ENCODE results near the gene LAS1L.
"Not testable (repeated sequence)": the region's sequence is repeated elsewhere in the genome, so short reads cannot be mapped to it uniquely, and the experiment has no call there.

The LAS1L gene

GRCh38 chrX:65534450-65535292 is at the start of gene LAS1L:
Gene LAS1L, minus strand, starts transcription at chrX:65534787. Its CDS starts 72 bp downstream, at chrX:65534715.
- peak; percentile 81 for DNase-seq

GRCh38 chrX:65582450-65583082 is 48.0 kb upstream of the LAS1L start:
- DNase-seq = no peak

GRCh38 chrX:65581661-65582339 is 47.2 kb upstream of the LAS1L start:
- DNase-seq = no peak

DNA sequence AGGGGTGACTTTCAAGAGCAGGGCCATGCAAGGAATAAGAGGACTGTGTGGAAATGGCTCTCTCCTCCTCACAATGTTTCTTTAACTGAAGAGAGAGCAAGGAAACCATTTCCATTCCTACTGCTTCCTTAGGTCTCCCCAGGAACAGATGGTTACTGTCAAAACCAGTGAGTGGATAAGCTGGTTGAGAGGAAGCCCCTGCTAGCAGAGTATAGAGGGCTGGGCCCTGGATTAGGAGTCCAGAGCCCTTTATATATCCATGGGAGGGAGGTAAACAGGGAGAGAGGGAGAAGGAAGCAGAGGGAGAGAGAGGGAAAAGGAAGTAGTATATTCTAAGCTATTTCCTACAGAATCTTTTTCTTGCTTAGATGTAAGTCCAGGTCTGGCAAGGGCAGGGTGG is 43.8 kb upstream of the LAS1L start:
- DNase-seq = no peak

DNA sequence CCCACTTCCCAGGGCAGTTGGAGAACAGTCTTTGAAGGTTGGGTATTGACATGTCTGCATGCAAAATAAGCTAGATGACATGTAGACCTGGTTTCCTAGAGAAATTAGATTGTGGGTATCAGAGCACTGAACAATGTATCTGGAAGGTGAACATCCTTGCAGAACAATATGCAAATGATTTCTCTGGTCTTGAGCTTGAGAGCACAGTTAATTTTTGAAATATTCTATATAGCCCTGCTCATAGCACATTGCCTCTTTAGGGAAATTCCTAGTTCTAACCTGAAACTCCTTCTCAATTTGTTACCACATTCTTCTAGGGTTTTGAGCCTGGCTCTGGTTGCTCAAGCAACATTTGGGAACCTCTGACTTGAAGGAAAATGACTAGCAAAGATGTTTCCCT is 41.6 kb upstream of the LAS1L start:
- DNase-seq = no peak

DNA sequence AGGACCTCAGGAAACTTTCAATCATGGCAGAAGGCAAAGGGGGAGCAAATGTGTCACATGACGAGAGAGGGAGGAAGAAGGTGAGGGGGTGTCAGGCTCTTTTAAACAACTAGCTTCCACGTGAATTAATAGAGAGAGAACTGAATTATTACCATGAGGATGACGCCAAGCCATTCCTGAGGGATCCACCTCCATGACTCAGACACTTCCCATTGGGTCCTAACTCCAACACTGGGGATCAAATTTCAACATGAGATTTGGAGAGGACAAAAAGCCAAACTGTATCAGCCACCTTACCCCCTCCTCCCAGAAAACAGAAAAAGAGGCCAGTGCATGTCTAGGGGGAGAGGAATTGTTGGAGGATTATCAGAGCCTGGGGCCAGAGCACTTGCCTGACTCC is 40.4 kb upstream of the LAS1L start:
- no peak for DNase-seq

GRCh38 chrX:65574356-65574755 is 39.8 kb upstream of the LAS1L start:
- no peak for DNase-seq

GRCh38 chrX:65572971-65573370 is 38.4 kb upstream of the LAS1L start:
- DNase-seq = no peak

DNA sequence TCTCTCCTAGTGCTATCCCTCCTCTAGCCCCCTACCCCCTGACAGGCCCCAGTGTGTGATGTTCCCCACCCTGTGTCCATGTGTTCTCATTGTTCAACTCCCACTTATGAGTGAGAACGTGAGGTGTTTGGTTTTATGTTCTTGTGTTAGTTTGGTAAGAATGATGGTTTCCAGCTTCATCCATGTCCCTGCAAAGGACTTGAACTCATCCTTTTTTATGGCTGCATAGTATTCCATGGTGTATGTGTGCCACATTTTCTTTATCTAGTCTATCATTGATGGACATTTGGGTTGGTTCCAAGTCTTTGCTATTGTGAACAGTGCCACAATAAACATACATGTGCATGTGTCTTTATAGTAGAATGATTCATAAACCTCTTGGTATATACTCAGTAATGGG is 28.3 kb upstream of the LAS1L start:
- DNase-seq = not testable (repeated sequence)

DNA sequence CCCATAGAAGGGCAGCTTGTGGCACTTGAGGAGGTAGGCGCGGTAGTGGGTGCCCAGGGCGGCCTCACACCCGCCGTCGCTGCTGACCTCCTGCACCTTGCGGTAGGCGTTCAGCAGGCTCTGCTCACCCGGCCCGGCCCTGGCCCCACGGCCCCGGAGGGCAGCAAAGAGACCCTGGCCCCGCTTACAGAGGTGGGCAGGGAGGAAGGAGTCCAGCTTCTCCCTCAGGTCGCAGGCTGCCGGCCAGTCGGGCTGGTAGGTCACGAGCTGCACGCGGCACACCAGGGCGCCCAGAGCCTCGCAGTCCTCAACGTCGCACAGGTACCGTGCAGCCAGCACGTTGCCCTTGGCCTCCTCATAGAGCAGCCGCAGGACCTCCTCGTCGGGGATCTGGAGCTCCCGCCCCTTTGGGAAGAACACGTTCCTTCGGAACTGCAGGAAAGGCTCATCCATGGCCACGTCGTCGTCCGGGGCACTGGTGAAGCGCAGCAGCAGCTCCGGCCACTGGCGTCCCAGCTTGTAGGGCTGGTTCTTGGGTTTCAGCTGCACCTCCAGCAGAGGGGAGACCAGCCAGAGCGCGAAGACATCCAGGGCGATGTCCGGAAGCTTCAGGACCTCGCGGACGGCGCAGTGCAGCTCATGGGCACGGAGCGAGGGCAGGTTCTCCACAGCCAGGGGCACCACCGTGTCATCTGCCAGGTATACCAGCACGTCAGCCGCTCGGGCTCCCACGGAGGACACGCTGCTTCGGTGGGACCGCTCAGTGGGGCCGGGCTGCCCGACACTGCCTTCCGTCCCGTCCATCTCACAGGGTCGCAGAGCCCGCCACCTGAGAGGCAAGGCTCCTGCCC is 17.1 kb upstream of the LAS1L start:
- no peak for DNase-seq

DNA sequence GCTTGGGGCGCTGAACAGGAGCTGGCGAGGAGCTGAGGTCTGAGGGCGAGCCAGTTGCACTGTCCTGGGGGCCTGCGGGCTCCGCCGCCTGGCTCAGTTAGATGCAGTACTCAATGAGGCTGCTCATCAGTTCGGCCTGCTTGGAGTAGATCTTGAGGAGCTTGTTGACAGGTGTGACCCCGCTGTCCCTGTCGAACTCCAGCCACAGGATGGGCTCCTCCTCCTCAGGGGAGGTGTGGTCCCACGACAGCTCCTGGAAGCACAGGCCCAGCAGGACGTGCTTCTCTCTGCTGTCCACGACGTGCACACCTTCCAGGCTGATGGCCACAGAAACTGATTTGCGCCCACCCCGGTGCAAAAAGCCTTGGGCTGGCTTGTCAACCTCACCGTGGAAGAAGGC is 16.5 kb upstream of the LAS1L start:
- DNase-seq = no peak

DNA sequence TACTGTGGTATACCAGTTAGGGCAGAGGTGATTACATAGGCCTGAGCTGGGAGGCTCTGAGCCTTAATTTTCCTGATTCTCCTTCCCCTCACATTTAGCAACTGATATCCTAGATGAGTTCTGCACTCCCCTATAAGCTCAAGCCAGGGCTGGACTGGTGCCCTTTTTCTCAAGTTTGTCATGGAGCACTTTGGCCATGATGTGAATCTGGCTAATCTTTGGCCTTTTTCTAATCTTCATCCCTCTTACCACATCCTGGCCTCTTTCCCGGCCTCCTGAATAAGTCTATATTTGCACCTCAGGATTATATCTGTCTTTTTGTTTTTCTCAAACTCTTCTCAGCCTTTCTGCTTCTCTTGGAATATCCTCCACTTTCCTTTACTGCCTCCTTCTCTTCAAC is 10.9 kb upstream of the LAS1L start:
- no peak for DNase-seq

- DNase-seq = no peak
Measured at GRCh38 chrX:65537229-65537628, 2.6 kb upstream of the LAS1L start.

DNA sequence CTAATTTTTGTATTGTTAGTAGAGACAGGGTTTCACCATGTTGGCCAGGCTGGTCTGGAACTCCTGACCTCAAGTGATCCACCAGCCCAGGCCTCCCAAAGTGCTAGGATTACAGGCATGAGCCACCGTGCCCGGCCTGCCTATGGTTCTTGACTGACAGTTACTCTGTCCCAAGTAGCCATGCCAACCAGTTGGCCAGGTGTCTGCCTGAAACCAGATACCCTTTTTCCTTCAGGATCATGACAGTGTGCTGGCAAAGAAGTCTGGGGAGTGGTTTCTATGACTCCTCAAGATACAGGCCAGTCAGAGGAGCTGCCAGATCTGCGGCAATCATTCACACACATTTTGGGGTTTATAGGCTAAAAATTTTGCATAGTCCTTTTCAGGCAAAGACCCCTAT is 1.7 kb upstream of the LAS1L start:
- no peak for DNase-seq

DNA sequence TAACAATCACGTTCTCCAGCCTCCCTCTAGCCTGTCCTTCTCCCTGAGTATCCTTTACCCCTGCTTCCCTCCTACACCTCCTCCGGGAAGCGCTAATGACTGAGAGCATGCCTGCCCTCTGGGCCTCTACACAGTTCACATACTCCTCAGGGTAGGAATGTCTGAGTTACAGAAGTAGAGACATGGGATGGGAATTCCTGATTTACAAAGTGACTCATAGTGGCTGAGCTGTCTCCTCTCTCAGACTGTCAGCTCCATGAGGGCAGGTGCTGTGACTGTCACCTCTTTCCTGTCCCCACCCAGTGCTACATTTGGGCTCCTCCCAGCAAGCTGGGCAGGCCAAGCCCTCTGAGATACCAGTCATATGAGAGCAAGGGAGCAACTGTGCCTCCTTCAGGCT is 2.6 kb downstream of the LAS1L start:
- no peak for DNase-seq

DNA sequence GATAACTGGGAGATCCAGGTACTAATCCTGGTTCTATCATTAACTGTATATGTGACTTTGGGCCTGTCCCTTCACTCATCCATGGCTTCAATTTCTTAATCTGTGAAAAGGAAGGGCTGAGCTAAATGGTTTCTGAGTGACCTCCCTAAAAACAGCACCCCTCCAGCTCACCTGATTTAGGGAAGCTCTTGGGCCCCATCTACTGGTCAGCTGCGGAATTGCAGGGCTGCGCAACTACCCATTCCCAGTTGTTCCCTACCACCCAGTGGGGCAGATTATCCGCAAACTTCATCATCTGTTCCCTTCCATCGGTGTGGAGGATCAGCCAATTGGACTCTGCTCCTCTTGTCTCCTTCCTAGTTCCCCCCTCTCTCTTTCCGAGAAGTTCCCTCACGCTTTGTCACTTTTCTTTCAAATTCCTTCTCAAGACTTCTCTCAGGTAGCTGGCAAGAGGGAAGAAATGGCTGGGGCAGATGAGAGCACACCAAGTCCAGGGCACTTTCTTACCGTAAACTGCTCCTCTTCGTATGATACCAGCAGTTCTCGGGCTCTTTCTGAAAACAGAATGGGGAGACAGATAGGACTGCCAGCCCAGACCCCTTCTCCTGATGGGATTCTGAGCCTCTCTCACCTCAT is 5.8 kb downstream of the LAS1L start:
- no peak for DNase-seq

- no peak for DNase-seq
Measured at GRCh38 chrX:65528293-65528692, 6.3 kb downstream of the LAS1L start.

DNA sequence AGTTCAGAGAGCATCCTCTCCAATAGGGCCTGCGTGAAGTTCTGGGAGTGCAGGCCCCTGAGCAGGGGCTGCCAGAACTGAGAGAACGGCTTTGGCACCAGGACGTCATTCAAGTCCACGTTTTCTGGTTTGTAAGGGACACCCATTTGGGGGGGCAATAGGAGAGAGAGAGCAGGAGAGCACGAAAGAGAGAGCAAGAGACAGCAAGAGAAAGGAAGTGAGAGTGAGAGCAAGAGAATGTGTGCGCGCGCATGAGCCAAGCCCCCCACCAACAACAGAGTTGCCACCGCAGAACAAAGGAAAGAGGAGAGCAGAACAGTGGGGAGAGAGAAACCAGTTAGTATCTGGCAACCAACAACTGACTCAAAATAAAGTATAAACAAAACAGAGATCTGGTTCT is 10.4 kb downstream of the LAS1L start:
- no peak for DNase-seq

- DNase-seq = no peak
Measured at GRCh38 chrX:65522739-65523372, 11.7 kb downstream of the LAS1L start.

GRCh38 chrX:65519530-65519929 is 15.1 kb downstream of the LAS1L start:
- DNase-seq = not testable (repeated sequence)

DNA sequence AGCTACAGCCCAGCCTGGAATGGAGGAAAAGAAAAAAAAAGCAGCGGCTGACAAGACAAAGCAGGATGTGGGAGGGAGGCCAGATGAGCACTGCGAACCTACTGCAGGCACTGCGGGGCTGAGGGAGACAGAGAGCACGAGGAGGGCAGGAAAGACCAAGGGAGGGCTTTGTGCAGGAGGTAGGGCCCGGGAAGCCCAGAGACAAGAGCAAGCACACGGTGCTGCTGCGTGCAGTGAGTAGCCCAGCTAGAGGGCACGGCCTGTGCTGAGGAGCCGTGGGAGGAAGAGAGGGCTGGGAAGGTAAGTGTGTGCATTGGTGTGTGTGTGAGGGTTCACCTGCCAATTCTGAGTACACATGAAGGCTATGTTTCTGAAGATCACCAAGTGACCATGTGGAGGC is 15.6 kb downstream of the LAS1L start:
- not testable (repeated sequence) for DNase-seq

GRCh38 chrX:65517923-65518322 is 16.7 kb downstream of the LAS1L start:
- no peak for DNase-seq
